Astrocyte (in vitro differentiated cells and primary cell): ENCODE data around the gene TMEM175. TPM values are rescaled to one million over a fixed set of nuclear protein-coding genes. Genes with fewer than 3 reads are reported as not detected.

Experiments
- DNase-seq: peaks from one replicate; pipeline ENCODE4 v3.0.0-alpha.2; 2010; ENCODE audit warnings: low read depth
- FAIRE-seq: peaks from 2 replicates; lab custom pipeline; 2011; peaks lifted over from hg19 to GRCh38; lab: Jason Lieb, UNC
- H2AFZ ChIP-seq: 2 replicates; pipeline ENCODE4 v1.6.0; 2012; ENCODE audit warnings: low read depth, low read length, inconsistent platforms
- H3K27ac ChIP-seq: 2 replicates; pipeline ENCODE4 v1.5.1; 2011; ENCODE audit warnings: low read depth, low read length, inconsistent platforms
- H3K27me3 ChIP-seq: 2 replicates; pipeline ENCODE4 v1.6.0; 2011; ENCODE audit warnings: low read length, inconsistent platforms; ENCODE audit not compliant: insufficient read depth
- H3K36me3 ChIP-seq: 2 replicates; pipeline ENCODE4 v1.5.1; 2011; ENCODE audit warnings: low read length, inconsistent platforms; ENCODE audit not compliant: insufficient read depth
- H3K4me1 ChIP-seq: 2 replicates; pipeline ENCODE4 v1.5.1; 2011; ENCODE audit warnings: low read length, inconsistent platforms; ENCODE audit not compliant: insufficient read depth
- H3K4me2 ChIP-seq: 2 replicates; pipeline ENCODE4 v1.6.0; 2012; ENCODE audit warnings: low read length, inconsistent platforms
- H3K4me3 ChIP-seq: 2 replicates; pipeline ENCODE4 v1.5.1; 2011; ENCODE audit warnings: low read depth, mild to moderate bottlenecking, low read length, inconsistent platforms; ENCODE audit not compliant: insufficient read depth
- H3K79me2 ChIP-seq: 2 replicates; pipeline ENCODE4 v1.6.0; 2012; ENCODE audit warnings: mild to moderate bottlenecking, low read length, inconsistent platforms; ENCODE audit not compliant: insufficient read depth
- H3K9ac ChIP-seq: 2 replicates; pipeline ENCODE4 v1.6.0; 2012; ENCODE audit warnings: mild to moderate bottlenecking, low read length, inconsistent platforms
- H3K9me3 ChIP-seq: 2 replicates; pipeline ENCODE4 v1.5.1; 2012; ENCODE audit warnings: low read depth, mild to moderate bottlenecking, low read length, inconsistent platforms; ENCODE audit not compliant: insufficient read depth
- H4K20me1 ChIP-seq: 2 replicates; pipeline ENCODE4 v1.6.0; 2012; ENCODE audit warnings: low read length, inconsistent platforms; ENCODE audit not compliant: insufficient read depth
- H3K27ac Mint-ChIP-seq: one replicate; pipeline ENCODE4 v1.8.0; 2021; ENCODE audit warnings: mild to moderate bottlenecking, mixed read lengths; ENCODE audit not compliant: unreplicated experiment
- H3K27me3 Mint-ChIP-seq: one replicate; pipeline ENCODE4 v1.8.0; 2021; ENCODE audit warnings: low read depth, mixed read lengths; ENCODE audit not compliant: unreplicated experiment
- H3K36me3 Mint-ChIP-seq: one replicate; pipeline ENCODE4 v1.8.0; 2021; ENCODE audit warnings: low read depth, mixed read lengths; ENCODE audit not compliant: unreplicated experiment
- H3K4me1 Mint-ChIP-seq: one replicate; pipeline ENCODE4 v1.8.0; 2021; ENCODE audit warnings: low read depth, mixed read lengths; ENCODE audit not compliant: unreplicated experiment
- H3K4me3 Mint-ChIP-seq: one replicate; pipeline ENCODE4 v1.8.0; 2021; ENCODE audit warnings: mild to moderate bottlenecking, moderate library complexity, mixed read lengths; ENCODE audit not compliant: unreplicated experiment
- H3K9me3 Mint-ChIP-seq: one replicate; pipeline ENCODE4 v1.8.0; 2021; ENCODE audit warnings: mild to moderate bottlenecking, mixed read lengths; ENCODE audit not compliant: unreplicated experiment
- CTCF ChIP-seq: IDR thresholded peaks from 2 replicates; pipeline ENCODE4 v1.5.1; 2011; ENCODE audit warnings: low read depth, mild to moderate bottlenecking, inconsistent platforms, low read length, moderate library complexity; ENCODE audit not compliant: insufficient read depth
- EZH2 ChIP-seq: IDR thresholded peaks from 2 replicates; pipeline ENCODE4 v1.6.1; 2012; ENCODE audit warnings: mild to moderate bottlenecking, low read length, inconsistent platforms; ENCODE audit not compliant: insufficient read depth
- total RNA-seq: library from RNA; stranded (reverse); gene quantifications from 2 replicates; pipeline ENCODE4 v1.2.1, GENCODE V29; 2021

TMEM175 gene
- total RNA-seq, 1 donor from 2014 or later = 22.1 TPM

DNA sequence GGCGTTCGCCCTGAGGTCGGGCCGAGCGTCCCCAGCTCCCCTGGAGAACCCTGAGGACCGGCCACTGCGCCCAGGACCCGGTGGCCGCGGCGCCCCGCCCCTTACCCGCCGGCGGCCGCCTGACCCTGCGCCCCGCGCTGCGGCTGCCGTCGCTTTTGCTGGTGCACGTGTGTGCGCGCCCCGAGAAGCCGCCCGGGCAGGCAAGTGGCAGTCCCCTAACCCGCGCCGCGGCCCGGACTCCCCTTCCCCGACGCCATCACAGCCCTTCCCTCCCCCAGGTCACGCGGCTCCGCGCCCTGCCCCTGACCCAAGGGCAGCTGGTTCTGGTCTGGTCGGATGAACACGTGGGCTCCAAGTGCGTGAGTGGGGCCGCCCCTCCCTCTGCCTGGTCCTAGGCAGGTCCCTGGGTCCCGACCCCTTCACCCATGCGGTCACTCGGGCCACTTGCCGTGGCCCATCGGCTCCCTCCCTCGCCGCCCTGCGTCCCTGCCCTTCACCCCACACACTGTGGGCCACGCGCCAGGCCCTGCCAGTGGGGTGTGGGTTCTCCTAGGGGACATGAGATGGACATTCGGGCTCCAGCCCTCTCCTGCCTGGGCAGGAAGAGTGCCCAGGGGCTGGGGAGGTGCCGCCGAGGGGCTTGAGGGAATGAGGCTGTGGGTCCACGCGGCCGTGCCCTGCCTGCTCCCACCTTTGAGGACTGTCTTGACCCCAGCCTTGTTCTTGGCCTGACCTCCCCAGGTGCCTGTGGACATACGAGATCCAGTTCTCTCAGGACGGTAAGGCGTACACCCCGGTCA lies 71.2 kb downstream of the TMEM175 start:
- Mint-ChIP-seq H3K4me1 (peaks cover 2% of the 10 kb centered on the region), H3K36me3 (peaks cover 6% of the 10 kb centered on the region), H3K27ac (no peak overlapping the region), H3K4me3 (no peak overlapping the region), H3K9me3 (peaks cover 6% of the 10 kb centered on the region), H3K27me3 (peaks cover 43% of the 10 kb centered on the region)
- Histone ChIP-seq H3K4me2 (no peak overlapping the region), H3K9ac (no peak overlapping the region), H3K79me2 (no peaks in the 10 kb centered on the region), H3K36me3 (no peaks in the 10 kb centered on the region), H3K27me3 (peaks cover 30% of the 10 kb centered on the region), H2AFZ (no peak overlapping the region), H4K20me1 (peaks cover 3% of the 10 kb centered on the region), H3K4me1 (no peaks in the 10 kb centered on the region), H3K4me3 (no peak overlapping the region), H3K9me3 (no peaks in the 10 kb centered on the region), H3K27ac (no peak overlapping the region)
- FAIRE-seq (no peak), DNase-seq (no peak)
- TF ChIP-seq CTCF (no peak), EZH2 (no peak)

DNA sequence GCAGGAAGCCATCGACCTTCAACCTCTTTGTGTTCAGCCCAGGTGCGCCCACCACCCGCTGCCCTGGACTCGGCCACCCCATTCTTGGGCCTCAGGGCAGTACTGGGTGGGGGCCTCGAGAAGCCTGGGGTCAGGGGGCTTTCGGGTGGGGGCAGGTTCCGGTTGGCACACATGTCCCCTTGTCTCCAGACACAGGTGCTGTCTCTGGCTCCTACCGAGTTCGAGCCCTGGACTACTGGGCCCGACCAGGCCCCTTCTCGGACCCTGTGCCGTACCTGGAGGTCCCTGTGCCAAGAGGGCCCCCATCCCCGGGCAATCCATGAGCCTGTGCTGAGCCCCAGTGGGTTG lies 71.8 kb downstream of the TMEM175 start:
- FAIRE-seq = no peak

More for the DNA sequence above, 71.8 kb downstream of the TMEM175 start:
- Histone ChIP-seq H3K27me3 (peaks cover 33% of the 10 kb centered on the region), H3K4me2 (no peak overlapping the region), H3K27ac (no peak overlapping the region), H2AFZ (no peak overlapping the region), H3K36me3 (no peaks in the 10 kb centered on the region), H3K9me3 (no peaks in the 10 kb centered on the region), H3K79me2 (no peaks in the 10 kb centered on the region), H3K4me1 (peaks cover 2% of the 10 kb centered on the region), H3K4me3 (no peak overlapping the region), H4K20me1 (no peaks in the 10 kb centered on the region), H3K9ac (no peak overlapping the region)
- peaks cover 8% of the 10 kb centered on the region for H3K9me3 Mint-ChIP-seq
- H3K4me1 Mint-ChIP-seq = peaks cover 2% of the 10 kb centered on the region
- no peak overlapping the region for H3K4me3 Mint-ChIP-seq
- TF ChIP-seq EZH2 = no peak
- no peak for TF ChIP-seq CTCF
- H3K27ac Mint-ChIP-seq = no peak overlapping the region
- DNase-seq = no peak
- H3K27me3 Mint-ChIP-seq = peaks cover 47% of the 10 kb centered on the region
- peaks cover 6% of the 10 kb centered on the region for H3K36me3 Mint-ChIP-seq
